Measurements from ENCODE around the gene YEATS2.

The YEATS2 gene

GRCh38 chr3:183697610-183698317 lies at the start of gene YEATS2:
Gene YEATS2 (plus strand): TSS chr3:183697797. CDS start chr3:183715163, 17,366 bp downstream.
- peak within 1 kb of the TSS; percentile 95 for H3K4me3 ChIP-seq (ENCODE audit: low read depth, low read length)
- H3K27ac ChIP-seq: peak within 1 kb of the TSS; percentile 94
- TF ChIP-seq, protein P1, sequence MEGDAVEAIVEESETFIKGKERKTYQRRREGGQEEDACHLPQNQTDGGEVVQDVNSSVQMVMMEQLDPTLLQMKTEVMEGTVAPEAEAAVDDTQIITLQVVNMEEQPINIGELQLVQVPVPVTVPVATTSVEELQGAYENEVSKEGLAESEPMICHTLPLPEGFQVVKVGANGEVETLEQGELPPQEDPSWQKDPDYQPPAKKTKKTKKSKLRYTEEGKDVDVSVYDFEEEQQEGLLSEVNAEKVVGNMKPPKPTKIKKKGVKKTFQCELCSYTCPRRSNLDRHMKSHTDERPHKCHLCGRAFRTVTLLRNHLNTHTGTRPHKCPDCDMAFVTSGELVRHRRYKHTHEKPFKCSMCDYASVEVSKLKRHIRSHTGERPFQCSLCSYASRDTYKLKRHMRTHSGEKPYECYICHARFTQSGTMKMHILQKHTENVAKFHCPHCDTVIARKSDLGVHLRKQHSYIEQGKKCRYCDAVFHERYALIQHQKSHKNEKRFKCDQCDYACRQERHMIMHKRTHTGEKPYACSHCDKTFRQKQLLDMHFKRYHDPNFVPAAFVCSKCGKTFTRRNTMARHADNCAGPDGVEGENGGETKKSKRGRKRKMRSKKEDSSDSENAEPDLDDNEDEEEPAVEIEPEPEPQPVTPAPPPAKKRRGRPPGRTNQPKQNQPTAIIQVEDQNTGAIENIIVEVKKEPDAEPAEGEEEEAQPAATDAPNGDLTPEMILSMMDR (IDR thresholded peaks at IDR 0.05; ENCODE audit: low read depth, low read length, missing control alignments): no peak
- no peaks in the 10 kb centered on the region for H3K27me3 ChIP-seq (replicated peaks)
- peak; percentile 28 for DNase-seq
- H3K36me3 ChIP-seq (replicated peaks): peaks cover 6% of the 10 kb centered on the region
- in situ Hi-C loops (cut with HindIII; ENCODE audit: low pct_ligation_motif_present, low sequenced_read_pairs): no loop called here

GRCh38 chr3:183650554-183650953 lies 47.0 kb upstream of the YEATS2 start:
- H3K27ac ChIP-seq: no peak overlapping the region
- H3K27me3 ChIP-seq (replicated peaks): no peaks in the 10 kb centered on the region
- H3K36me3 ChIP-seq (replicated peaks): peaks cover 3% of the 10 kb centered on the region
- H3K4me3 ChIP-seq (ENCODE audit: low read depth, low read length): no peak overlapping the region
- in situ Hi-C loops (cut with HindIII; ENCODE audit: low pct_ligation_motif_present, low sequenced_read_pairs): no loop called here
- peak; percentile 49 for DNase-seq
- TF ChIP-seq, protein P1 (IDR thresholded peaks at IDR 0.05; ENCODE audit: low read depth, low read length, missing control alignments): no peak

DNA sequence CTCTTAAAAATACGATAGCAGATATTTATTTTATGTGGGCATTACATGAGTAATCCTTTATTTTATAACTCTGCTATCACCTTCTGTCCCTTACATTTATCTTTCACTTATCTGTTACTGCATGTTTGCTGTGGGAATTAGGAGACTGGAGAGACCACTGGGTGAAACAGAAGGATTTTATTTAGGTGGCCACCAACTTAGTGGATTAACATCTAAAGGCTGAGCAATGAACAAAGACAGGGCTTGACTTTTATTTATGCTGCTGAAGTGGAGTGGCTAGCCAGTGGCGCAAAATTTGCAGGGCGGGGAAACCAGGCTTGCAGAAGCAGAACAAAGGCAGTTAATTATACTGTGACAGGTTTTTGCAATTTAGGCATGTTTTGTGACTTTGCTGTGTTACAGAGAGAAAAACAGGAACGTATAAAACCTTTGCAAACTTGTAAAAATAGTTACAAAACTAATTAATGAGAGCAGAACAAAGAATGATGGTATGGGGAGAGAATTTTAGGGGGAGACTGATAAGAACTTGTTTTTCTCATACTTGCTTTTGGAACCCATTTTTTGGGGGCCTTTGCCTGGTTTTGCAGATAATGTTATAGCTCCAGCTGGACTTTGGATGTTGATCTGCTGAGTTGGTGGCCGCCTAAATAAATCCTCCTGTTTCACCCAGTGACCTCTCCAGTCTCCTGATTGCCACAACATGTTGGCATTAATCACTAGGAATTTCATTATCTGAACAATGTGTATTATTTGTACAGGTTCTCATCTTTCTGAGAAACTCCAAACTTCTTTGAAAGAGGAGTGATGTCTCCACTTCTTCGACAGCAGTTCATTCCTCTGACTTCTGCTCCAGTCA lies 44.2 kb upstream of the YEATS2 start:
- no peak for DNase-seq
- Histone ChIP-seq H3K27ac (no peak overlapping the region), H3K4me3 (ENCODE audit: low read depth, low read length) (no peak overlapping the region), H3K27me3 (replicated peaks) (no peaks in the 10 kb centered on the region), H3K36me3 (replicated peaks) (peaks cover 3% of the 10 kb centered on the region)
- in situ Hi-C loops (cut with HindIII; ENCODE audit: low pct_ligation_motif_present, low sequenced_read_pairs): no loop called here
- TF ChIP-seq, protein P1 (IDR thresholded peaks at IDR 0.05; ENCODE audit: low read depth, low read length, missing control alignments): no peak

DNA sequence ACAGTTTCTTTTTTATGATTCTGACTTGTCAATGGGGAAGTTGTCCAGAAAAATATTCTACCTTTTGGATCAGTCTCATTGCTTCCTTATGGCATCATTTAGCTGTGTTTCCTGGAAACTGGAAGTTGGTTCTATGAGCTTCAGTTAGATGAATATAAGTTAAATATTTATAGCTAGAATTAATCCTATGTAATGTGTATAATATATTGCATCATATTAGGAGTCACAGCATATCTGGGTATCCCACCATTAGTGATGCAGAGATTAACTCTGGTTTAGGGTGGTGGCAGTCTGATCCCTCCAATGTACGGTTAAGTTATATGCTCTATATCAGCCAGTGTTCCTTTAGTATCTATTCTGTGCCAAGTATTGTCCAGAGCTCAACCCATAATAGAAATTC lies 42.9 kb upstream of the YEATS2 start:
- in situ Hi-C loops (cut with HindIII; ENCODE audit: low pct_ligation_motif_present, low sequenced_read_pairs): no loop called here
- TF ChIP-seq, protein P1 (IDR thresholded peaks at IDR 0.05; ENCODE audit: low read depth, low read length, missing control alignments): no peak
- Histone ChIP-seq H3K27me3 (replicated peaks) (no peaks in the 10 kb centered on the region), H3K27ac (no peak overlapping the region), H3K4me3 (ENCODE audit: low read depth, low read length) (no peak overlapping the region), H3K36me3 (replicated peaks) (peaks cover 3% of the 10 kb centered on the region)
- no peak for DNase-seq

- TF ChIP-seq, protein P1 (IDR thresholded peaks at IDR 0.05; ENCODE audit: low read depth, low read length, missing control alignments): no peak
- no peak overlapping the region for H3K4me3 ChIP-seq (ENCODE audit: low read depth, low read length)
- in situ Hi-C loops (cut with HindIII; ENCODE audit: low pct_ligation_motif_present, low sequenced_read_pairs): no loop called here
- H3K27ac ChIP-seq: no peak overlapping the region
- DNase-seq: no peak
- peaks cover under 1% of the 10 kb centered on the region for H3K36me3 ChIP-seq (replicated peaks)
- H3K27me3 ChIP-seq (replicated peaks): no peaks in the 10 kb centered on the region
Observed at GRCh38 chr3:183662099-183662498, 35.5 kb upstream of the YEATS2 start.
